ENCODE measurements around the gene SCYGR5. TPM values are rescaled to one million over a fixed set of nuclear protein-coding genes. Genes with fewer than 3 reads are reported as not detected.

Gene SCYGR5
- total RNA-seq, 1 experiment from 2014 or later: not detected

DNA sequence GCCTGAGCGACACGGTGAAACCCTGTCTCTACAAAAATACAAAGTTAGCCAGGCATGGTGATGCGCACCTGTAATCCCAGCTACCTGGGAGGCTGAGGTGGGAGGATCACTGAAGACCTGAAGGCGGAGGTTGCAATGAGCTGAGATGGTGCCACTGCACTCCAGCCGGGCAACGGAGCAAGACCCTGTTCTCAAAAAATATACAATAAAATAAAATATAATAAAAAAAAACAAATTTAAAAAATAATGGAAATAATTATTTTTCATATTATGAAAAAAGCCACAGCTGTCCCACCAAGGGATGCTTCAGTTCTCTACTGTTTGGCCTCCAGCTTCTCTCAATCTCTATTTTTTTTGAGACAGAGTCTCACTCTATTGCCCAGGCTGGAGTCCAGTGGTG is 40.8 kb downstream of the SCYGR5 start:
- ChIA-PET CTCF (no interaction called here), POLR2A (ENCODE audit: unreplicated experiment) (no interaction called here)
- peaks cover 24% of the 10 kb centered on the region for H3F3A ChIP-seq (ENCODE audit: insufficient read depth, low read depth)
- no peaks in the 10 kb centered on the region for H3K9me2 ChIP-seq (ENCODE audit: insufficient read depth)
- DNase-seq: no peak
- BruUV-seq (replicated peaks): no TSS peak
- H3K79me2 ChIP-seq (ENCODE audit: low read depth): no peaks in the 10 kb centered on the region
- no peak overlapping the region for H3K4me3 ChIP-seq
- no peak overlapping the region for H3K27ac ChIP-seq
- H4K20me1 ChIP-seq (ENCODE audit: insufficient read depth): no peaks in the 10 kb centered on the region
- no peaks in the 10 kb centered on the region for H3K27me3 ChIP-seq (ENCODE audit: insufficient read depth, low read depth)
- peaks cover 27% of the 10 kb centered on the region for H3K4me1 ChIP-seq (replicated peaks; ENCODE audit: insufficient read depth)
- intact Hi-C loops (cut with micrococcal nuclease; ENCODE audit: unreplicated experiment): no loop called here
- no peaks in the 10 kb centered on the region for H3K36me3 ChIP-seq (ENCODE audit: low read depth)
- H2AFZ ChIP-seq: no peak overlapping the region
- TF ChIP-seq EZH2 (IDR thresholded peaks at IDR 0.05; ENCODE audit: low read depth) (no peak), CTCF (conservative IDR thresholded peaks at IDR 0.05) (no peak)
- no peak overlapping the region for H3K4me2 ChIP-seq
- H3K9me3 ChIP-seq (ENCODE audit: insufficient read depth, low read depth): no peaks in the 10 kb centered on the region

DNA sequence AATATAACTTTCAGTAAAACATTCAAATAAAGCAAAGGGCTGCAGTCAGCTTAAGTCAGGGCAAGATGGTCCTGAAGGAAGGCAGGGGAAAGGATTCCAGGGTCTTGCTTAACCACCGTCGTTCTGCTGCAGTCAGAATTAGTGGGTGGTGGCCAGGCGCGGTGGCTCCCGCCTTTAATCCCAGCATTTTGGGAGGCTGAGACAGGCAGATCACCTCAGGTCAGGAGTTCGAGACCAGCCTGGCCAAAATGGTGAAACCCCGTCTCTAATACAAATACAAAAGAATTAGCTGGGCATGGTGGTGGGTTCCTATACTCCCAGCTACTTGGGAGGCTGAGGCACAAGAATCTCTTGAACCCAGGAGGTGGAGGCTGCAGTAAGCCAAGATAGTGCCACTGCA is 44.4 kb downstream of the SCYGR5 start:
- Histone ChIP-seq H3K27me3 (ENCODE audit: insufficient read depth, low read depth) (no peaks in the 10 kb centered on the region), H3K36me3 (ENCODE audit: low read depth) (no peaks in the 10 kb centered on the region), H3K9me3 (ENCODE audit: insufficient read depth, low read depth) (no peaks in the 10 kb centered on the region), H2AFZ (no peak overlapping the region), H3K4me3 (no peak overlapping the region), H3K4me1 (replicated peaks; ENCODE audit: insufficient read depth) (no peaks in the 10 kb centered on the region), H3K79me2 (ENCODE audit: low read depth) (no peaks in the 10 kb centered on the region), H3K27ac (no peak overlapping the region), H3K4me2 (no peak overlapping the region), H3F3A (ENCODE audit: insufficient read depth, low read depth) (no peaks in the 10 kb centered on the region), H4K20me1 (ENCODE audit: insufficient read depth) (no peaks in the 10 kb centered on the region), H3K9me2 (ENCODE audit: insufficient read depth) (no peaks in the 10 kb centered on the region)
- POLR2A ChIA-PET (ENCODE audit: unreplicated experiment): no interaction called here
- no TSS peak for BruUV-seq (replicated peaks)
- intact Hi-C loops (cut with micrococcal nuclease; ENCODE audit: unreplicated experiment): no loop called here
- TF ChIP-seq CTCF (conservative IDR thresholded peaks at IDR 0.05) (no peak), EZH2 (IDR thresholded peaks at IDR 0.05; ENCODE audit: low read depth) (no peak)
- DNase-seq: no peak
- CTCF ChIA-PET: interaction anchor here (0.6 kb wide), 1 partner anchor 29 kb away, joined by 4 read pairs; no protein-coding TSS in a partner anchor

DNA sequence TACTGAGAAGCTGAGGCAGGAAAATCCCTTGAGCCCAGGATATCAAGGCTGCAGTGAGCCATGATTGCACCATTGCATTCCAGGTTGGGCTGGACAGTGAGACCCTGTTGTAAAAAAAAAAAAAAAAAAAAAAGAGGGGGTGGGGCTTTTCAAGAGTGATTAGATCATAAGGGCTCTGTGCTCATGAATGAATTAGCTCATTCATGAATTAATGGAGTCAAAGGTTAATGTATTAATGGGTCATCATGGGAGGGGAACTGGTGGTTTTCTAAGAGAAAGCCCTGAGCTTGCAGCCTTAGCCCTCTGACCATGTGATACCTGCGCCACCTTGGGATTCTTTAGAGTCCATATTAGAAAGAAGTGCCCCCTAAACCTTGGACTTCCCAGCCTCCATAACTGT is 46.7 kb downstream of the SCYGR5 start:
- H3F3A ChIP-seq (ENCODE audit: insufficient read depth, low read depth): no peaks in the 10 kb centered on the region
- no TSS peak for BruUV-seq (replicated peaks)
- no peak for DNase-seq
- CTCF ChIA-PET: interaction anchor here (0.5 to 0.6 kb wide), 2 partner anchors 328 to 586 kb away, joined by 3 to 5 read pairs; no protein-coding TSS in a partner anchor
- no peaks in the 10 kb centered on the region for H3K9me2 ChIP-seq (ENCODE audit: insufficient read depth)
- H3K27me3 ChIP-seq (ENCODE audit: insufficient read depth, low read depth): no peaks in the 10 kb centered on the region
- no peaks in the 10 kb centered on the region for H3K9me3 ChIP-seq (ENCODE audit: insufficient read depth, low read depth)
- no peak overlapping the region for H2AFZ ChIP-seq
- no peaks in the 10 kb centered on the region for H3K79me2 ChIP-seq (ENCODE audit: low read depth)
- H3K4me3 ChIP-seq: no peak overlapping the region
- no peaks in the 10 kb centered on the region for H3K36me3 ChIP-seq (ENCODE audit: low read depth)
- H4K20me1 ChIP-seq (ENCODE audit: insufficient read depth): no peaks in the 10 kb centered on the region
- peaks cover 3% of the 10 kb centered on the region; the same call in 1 of the 2 replicates for H3K4me1 ChIP-seq (replicated peaks; ENCODE audit: insufficient read depth)
- intact Hi-C loops (cut with micrococcal nuclease; ENCODE audit: unreplicated experiment): no loop called here
- TF ChIP-seq EZH2 (IDR thresholded peaks at IDR 0.05; ENCODE audit: low read depth) (no peak), CTCF (conservative IDR thresholded peaks at IDR 0.05) (no peak)
- H3K27ac ChIP-seq: no peak overlapping the region
- POLR2A ChIA-PET (ENCODE audit: unreplicated experiment): interaction anchor here (0.7 kb wide), 1 partner anchor 43 kb away, joined by 29 read pairs; no protein-coding TSS in a partner anchor
- H3K4me2 ChIP-seq: no peak overlapping the region
